Neuronal stem cell (in vitro differentiated cells): ENCODE measurements around the gene ABCC9. TPM values are rescaled to one million over a fixed set of nuclear protein-coding genes. Genes with fewer than 3 reads are reported as not detected.

Source experiments
- small RNA-seq: library from polyadenylated mRNA; stranded (forward); fragments of <200 nt; extraction: miRNeasy Mini kit (QIAGEN cat#:217004); gene quantifications from one replicate; pipeline ENCODE3, GENCODE V24; 2013; ENCODE audit not compliant: insufficient read depth

The ABCC9 gene

Small RNA genes lying within 50 kb of the gene (small RNA-seq; reads per million reads assigned to genes)
- not detected for gene AC008250.2
